ENCODE data around the gene EED.

GRCh38 chr11:86207413-86207812 lies 37.1 kb upstream of the EED start:
- TF ChIP-seq YY1 (IDR thresholded peaks at IDR 0.05; ENCODE audit: insufficient read depth, insufficient read length): no peak
- no peak for TF ChIP-seq SUZ12 (IDR thresholded peaks at IDR 0.05; ENCODE audit: extremely low read depth, insufficient read depth, insufficient read length)
- no peak for TF ChIP-seq ZNF274 (IDR thresholded peaks at IDR 0.05; ENCODE audit: low read depth, low read length)
